Mammary epithelial cell (primary cell): Measurements from ENCODE around the gene SERPINB6.

ENCODE experiments used
- CTCF ChIP-seq, 2 donors: IDR thresholded peaks in 1 of 2; conservative IDR thresholded peaks in 1 of 2; 2 replicates each; pipeline ENCODE4 v1.5.1; 2011 to 2012; ENCODE audit warnings: inconsistent platforms in 2 of 2, low read length in 2 of 2, mild to moderate bottlenecking in 2 of 2, control low read depth in 1 of 2, low read depth in 1 of 2; ENCODE audit not compliant: insufficient read depth in 1 of 2; ENCODE audit errors: extremely low read depth in 1 of 2
- EZH2 ChIP-seq: IDR thresholded peaks from 2 replicates; pipeline ENCODE4 v1.6.1; 2012; ENCODE audit warnings: low read length, inconsistent platforms, borderline replicate concordance

GRCh38 chr6:2970753-2971419 is 481 bp downstream of the SERPINB6 start:
- TF ChIP-seq CTCF (conservative IDR thresholded peaks at IDR 0.05 in 1 of 2, IDR thresholded peaks at IDR 0.05 in 1 of 2; ENCODE audit: extremely low read depth in 1 of 2, insufficient read depth in 1 of 2, low read depth in 1 of 2, low read length in 2 of 2) (no peak), EZH2 (no peak)
